PC-3 (cell line): Measurements from ENCODE around the gene TSNAXIP1.

ENCODE experiments used
- EZH2 ChIP-seq: fragments of 300-600 bp; sonication (generic); IDR thresholded peaks from one replicate; pipeline ENCODE4 v1.6.1; 2017; ENCODE audit warnings: antibody characterized with exemption, mild to moderate bottlenecking, low read length; ENCODE audit not compliant: unreplicated experiment
- EZH2phosphoT487 ChIP-seq: fragments of 300-600 bp; sonication (generic); IDR thresholded peaks from 2 replicates; pipeline ENCODE4 v1.6.1; 2018; ENCODE audit warnings: mild to moderate bottlenecking, antibody characterized with exemption, low read length, borderline replicate concordance
- TF ChIP-seq, protein P1 (sequence below): fragments of 300-600 bp; sonication (generic); conservative IDR thresholded peaks from 2 replicates; pipeline ENCODE4 v1.5.1; 2017; ENCODE audit warnings: antibody characterized with exemption, low read depth, mild to moderate bottlenecking, low read length

GRCh38 chr16:67864594-67864993 is 57.9 kb downstream of the TSNAXIP1 start:
- TF ChIP-seq, protein P1, sequence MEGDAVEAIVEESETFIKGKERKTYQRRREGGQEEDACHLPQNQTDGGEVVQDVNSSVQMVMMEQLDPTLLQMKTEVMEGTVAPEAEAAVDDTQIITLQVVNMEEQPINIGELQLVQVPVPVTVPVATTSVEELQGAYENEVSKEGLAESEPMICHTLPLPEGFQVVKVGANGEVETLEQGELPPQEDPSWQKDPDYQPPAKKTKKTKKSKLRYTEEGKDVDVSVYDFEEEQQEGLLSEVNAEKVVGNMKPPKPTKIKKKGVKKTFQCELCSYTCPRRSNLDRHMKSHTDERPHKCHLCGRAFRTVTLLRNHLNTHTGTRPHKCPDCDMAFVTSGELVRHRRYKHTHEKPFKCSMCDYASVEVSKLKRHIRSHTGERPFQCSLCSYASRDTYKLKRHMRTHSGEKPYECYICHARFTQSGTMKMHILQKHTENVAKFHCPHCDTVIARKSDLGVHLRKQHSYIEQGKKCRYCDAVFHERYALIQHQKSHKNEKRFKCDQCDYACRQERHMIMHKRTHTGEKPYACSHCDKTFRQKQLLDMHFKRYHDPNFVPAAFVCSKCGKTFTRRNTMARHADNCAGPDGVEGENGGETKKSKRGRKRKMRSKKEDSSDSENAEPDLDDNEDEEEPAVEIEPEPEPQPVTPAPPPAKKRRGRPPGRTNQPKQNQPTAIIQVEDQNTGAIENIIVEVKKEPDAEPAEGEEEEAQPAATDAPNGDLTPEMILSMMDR = no peak
- no peak for TF ChIP-seq EZH2
- no peak for TF ChIP-seq EZH2phosphoT487
